ENCODE measurements around the gene ERC2.

The ERC2 gene

GRCh38 chr3:56347219-56347871, 120.9 kb downstream of the ERC2 start:
- no peak for DNase-seq (ENCODE audit: low read depth)
- no peak overlapping the region for H3K4me3 ChIP-seq (ENCODE audit: low read depth, low read length)
- TF ChIP-seq, protein P1, sequence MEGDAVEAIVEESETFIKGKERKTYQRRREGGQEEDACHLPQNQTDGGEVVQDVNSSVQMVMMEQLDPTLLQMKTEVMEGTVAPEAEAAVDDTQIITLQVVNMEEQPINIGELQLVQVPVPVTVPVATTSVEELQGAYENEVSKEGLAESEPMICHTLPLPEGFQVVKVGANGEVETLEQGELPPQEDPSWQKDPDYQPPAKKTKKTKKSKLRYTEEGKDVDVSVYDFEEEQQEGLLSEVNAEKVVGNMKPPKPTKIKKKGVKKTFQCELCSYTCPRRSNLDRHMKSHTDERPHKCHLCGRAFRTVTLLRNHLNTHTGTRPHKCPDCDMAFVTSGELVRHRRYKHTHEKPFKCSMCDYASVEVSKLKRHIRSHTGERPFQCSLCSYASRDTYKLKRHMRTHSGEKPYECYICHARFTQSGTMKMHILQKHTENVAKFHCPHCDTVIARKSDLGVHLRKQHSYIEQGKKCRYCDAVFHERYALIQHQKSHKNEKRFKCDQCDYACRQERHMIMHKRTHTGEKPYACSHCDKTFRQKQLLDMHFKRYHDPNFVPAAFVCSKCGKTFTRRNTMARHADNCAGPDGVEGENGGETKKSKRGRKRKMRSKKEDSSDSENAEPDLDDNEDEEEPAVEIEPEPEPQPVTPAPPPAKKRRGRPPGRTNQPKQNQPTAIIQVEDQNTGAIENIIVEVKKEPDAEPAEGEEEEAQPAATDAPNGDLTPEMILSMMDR (IDR thresholded peaks at IDR 0.05; ENCODE audit: control insufficient read depth, extremely low read depth, insufficient read depth): peak; percentile 47

GRCh38 chr3:56342475-56342874, 125.8 kb downstream of the ERC2 start:
- TF ChIP-seq, protein P1 (IDR thresholded peaks at IDR 0.05; ENCODE audit: control insufficient read depth, extremely low read depth, insufficient read depth): no peak
- no peak overlapping the region for H3K4me3 ChIP-seq (ENCODE audit: low read depth, low read length)
- DNase-seq (ENCODE audit: low read depth): no peak

- DNase-seq (ENCODE audit: low read depth): no peak
- H3K4me3 ChIP-seq (ENCODE audit: low read depth, low read length): no peak overlapping the region
- TF ChIP-seq, protein P1 (IDR thresholded peaks at IDR 0.05; ENCODE audit: control insufficient read depth, extremely low read depth, insufficient read depth): no peak
Measured at GRCh38 chr3:56339671-56340070, 128.6 kb downstream of the ERC2 start.

DNA sequence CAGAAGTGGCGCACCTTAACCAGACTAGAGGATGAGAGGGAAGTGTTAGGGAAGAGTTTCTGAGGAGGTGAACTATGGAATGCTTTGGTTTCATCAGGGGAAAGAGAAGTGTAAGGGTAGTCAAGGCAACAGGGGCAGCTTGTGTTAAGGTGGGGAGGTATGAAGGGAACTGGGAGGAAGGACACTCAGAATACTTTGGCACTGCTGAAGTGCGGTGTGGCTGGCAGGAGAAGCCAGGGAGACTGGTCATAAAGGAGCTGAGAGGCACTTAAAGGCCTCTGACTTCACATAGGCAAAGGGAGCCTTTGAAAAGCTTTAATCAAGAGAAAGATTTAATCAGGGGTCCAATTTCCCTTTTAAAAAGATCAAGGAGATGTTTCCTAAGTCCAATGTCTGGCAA, 129.0 kb downstream of the ERC2 start:
- no peak for DNase-seq (ENCODE audit: low read depth)
- no peak overlapping the region for H3K4me3 ChIP-seq (ENCODE audit: low read depth, low read length)
- TF ChIP-seq, protein P1 (IDR thresholded peaks at IDR 0.05; ENCODE audit: control insufficient read depth, extremely low read depth, insufficient read depth): no peak

GRCh38 chr3:56336023-56336422, 132.2 kb downstream of the ERC2 start:
- H3K4me3 ChIP-seq (ENCODE audit: low read depth, low read length): no peak overlapping the region
- TF ChIP-seq, protein P1 (IDR thresholded peaks at IDR 0.05; ENCODE audit: control insufficient read depth, extremely low read depth, insufficient read depth): no peak
- DNase-seq (ENCODE audit: low read depth): no peak

GRCh38 chr3:56324473-56324872, 143.8 kb downstream of the ERC2 start:
- no peak for DNase-seq (ENCODE audit: low read depth)
- TF ChIP-seq, protein P1 (IDR thresholded peaks at IDR 0.05; ENCODE audit: control insufficient read depth, extremely low read depth, insufficient read depth): no peak
- H3K4me3 ChIP-seq (ENCODE audit: low read depth, low read length): no peak overlapping the region

DNA sequence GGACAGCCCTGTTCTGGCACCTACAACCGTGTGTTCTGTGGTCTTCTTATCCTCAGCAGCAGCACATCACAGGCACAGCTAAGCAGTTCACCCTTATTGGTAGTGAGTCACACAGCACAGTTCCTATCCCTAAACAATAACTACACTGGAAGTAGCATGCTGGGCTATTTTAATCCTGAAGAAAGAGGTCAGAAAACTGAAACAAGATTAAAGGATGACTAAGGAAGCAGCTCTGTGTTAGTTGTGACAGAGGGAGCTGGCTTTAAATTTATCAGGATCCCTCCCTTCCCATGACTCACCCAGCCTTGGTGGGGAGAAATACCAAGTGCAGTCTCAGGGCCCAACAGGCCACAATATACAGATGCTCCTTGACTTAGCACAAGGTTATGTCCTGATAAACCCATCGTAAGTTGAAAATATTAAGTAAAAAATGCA, 144.3 kb downstream of the ERC2 start:
- TF ChIP-seq, protein P1 (IDR thresholded peaks at IDR 0.05; ENCODE audit: control insufficient read depth, extremely low read depth, insufficient read depth): no peak
- no peak for DNase-seq (ENCODE audit: low read depth)
- H3K4me3 ChIP-seq (ENCODE audit: low read depth, low read length): no peak overlapping the region

Data from LNCaP clone FGC (cell line).